ENCODE data around the gene ENTHD1. TPM values are rescaled to one million over a fixed set of nuclear protein-coding genes. Genes with fewer than 3 reads are reported as not detected.
A peak's percentile ranks its signal among the peaks of the same experiment; 100 is the strongest.

The ENTHD1 gene
- total RNA-seq, 4 donors from 2014 or later, result 0.14 TPM; not detected in 3

GRCh38 chr22:39707816-39708215 lies 185.7 kb downstream of the ENTHD1 start:
- Histone ChIP-seq H3K9me3 (no peaks in the 10 kb centered on the region), H3K4me3 (no peak overlapping the region), H3K4me1 (no peaks in the 10 kb centered on the region), H3K27ac (no peak overlapping the region), H3K36me3 (no peaks in the 10 kb centered on the region), H3K27me3 (no peaks in the 10 kb centered on the region)
- intact Hi-C loops (cut with DNase I; ENCODE audit: low total_unique reads), result no loop called here
- DNase-seq, result no peak
- TF ChIP-seq POLR2A (IDR thresholded peaks at IDR 0.05), result no peak
- no peak for TF ChIP-seq CTCF (IDR thresholded peaks at IDR 0.05)

GRCh38 chr22:39707351-39707750 lies 186.2 kb downstream of the ENTHD1 start:
- no peak overlapping the region for H3K27ac ChIP-seq
- DNase-seq, result no peak
- H3K4me1 ChIP-seq, result no peaks in the 10 kb centered on the region
- no peaks in the 10 kb centered on the region for H3K36me3 ChIP-seq
- intact Hi-C loops (cut with DNase I; ENCODE audit: low total_unique reads), result no loop called here
- no peaks in the 10 kb centered on the region for H3K9me3 ChIP-seq
- no peaks in the 10 kb centered on the region for H3K27me3 ChIP-seq
- H3K4me3 ChIP-seq, result no peak overlapping the region
- no peak for TF ChIP-seq POLR2A (IDR thresholded peaks at IDR 0.05)
- TF ChIP-seq CTCF (IDR thresholded peaks at IDR 0.05), result no peak

- no peak overlapping the region for H3K4me3 ChIP-seq
- intact Hi-C loops (cut with DNase I; ENCODE audit: low total_unique reads), result no loop called here
- TF ChIP-seq CTCF (IDR thresholded peaks at IDR 0.05), result no peak
- no peak for TF ChIP-seq POLR2A (IDR thresholded peaks at IDR 0.05)
- no peak for DNase-seq
- H3K36me3 ChIP-seq, result no peaks in the 10 kb centered on the region
- H3K27me3 ChIP-seq, result no peaks in the 10 kb centered on the region
- no peak overlapping the region for H3K27ac ChIP-seq
- H3K9me3 ChIP-seq, result no peaks in the 10 kb centered on the region
- no peaks in the 10 kb centered on the region for H3K4me1 ChIP-seq
Observed at GRCh38 chr22:39706376-39707140, 187.0 kb downstream of the ENTHD1 start.

GRCh38 chr22:39705386-39705785 lies 188.2 kb downstream of the ENTHD1 start:
- Histone ChIP-seq H3K27me3 (no peaks in the 10 kb centered on the region), H3K27ac (no peak overlapping the region), H3K9me3 (no peaks in the 10 kb centered on the region), H3K36me3 (no peaks in the 10 kb centered on the region), H3K4me1 (no peaks in the 10 kb centered on the region), H3K4me3 (no peak overlapping the region)
- DNase-seq, result no peak
- intact Hi-C loops (cut with DNase I; ENCODE audit: low total_unique reads), result no loop called here
- TF ChIP-seq CTCF (IDR thresholded peaks at IDR 0.05), result no peak
- no peak for TF ChIP-seq POLR2A (IDR thresholded peaks at IDR 0.05)

- H3K36me3 ChIP-seq, result no peaks in the 10 kb centered on the region
- TF ChIP-seq CTCF (IDR thresholded peaks at IDR 0.05), result no peak
- no peak for TF ChIP-seq POLR2A (IDR thresholded peaks at IDR 0.05)
- intact Hi-C loops (cut with DNase I; ENCODE audit: low total_unique reads), result no loop called here
- H3K27ac ChIP-seq, result no peak overlapping the region
- no peaks in the 10 kb centered on the region for H3K27me3 ChIP-seq
- no peaks in the 10 kb centered on the region for H3K9me3 ChIP-seq
- H3K4me1 ChIP-seq, result no peaks in the 10 kb centered on the region
- peak; percentile 29 to 57 for DNase-seq
- no peak overlapping the region for H3K4me3 ChIP-seq
Observed at GRCh38 chr22:39703928-39704639, 189.5 kb downstream of the ENTHD1 start.

All from uterus (tissue), 4 donors.